ENCODE measurements around the gene LTO1.

LTO1 gene

GRCh38 chr11:69656536-69657455, 18.4 kb downstream of the LTO1 start:
- no peak for DNase-seq

DNA sequence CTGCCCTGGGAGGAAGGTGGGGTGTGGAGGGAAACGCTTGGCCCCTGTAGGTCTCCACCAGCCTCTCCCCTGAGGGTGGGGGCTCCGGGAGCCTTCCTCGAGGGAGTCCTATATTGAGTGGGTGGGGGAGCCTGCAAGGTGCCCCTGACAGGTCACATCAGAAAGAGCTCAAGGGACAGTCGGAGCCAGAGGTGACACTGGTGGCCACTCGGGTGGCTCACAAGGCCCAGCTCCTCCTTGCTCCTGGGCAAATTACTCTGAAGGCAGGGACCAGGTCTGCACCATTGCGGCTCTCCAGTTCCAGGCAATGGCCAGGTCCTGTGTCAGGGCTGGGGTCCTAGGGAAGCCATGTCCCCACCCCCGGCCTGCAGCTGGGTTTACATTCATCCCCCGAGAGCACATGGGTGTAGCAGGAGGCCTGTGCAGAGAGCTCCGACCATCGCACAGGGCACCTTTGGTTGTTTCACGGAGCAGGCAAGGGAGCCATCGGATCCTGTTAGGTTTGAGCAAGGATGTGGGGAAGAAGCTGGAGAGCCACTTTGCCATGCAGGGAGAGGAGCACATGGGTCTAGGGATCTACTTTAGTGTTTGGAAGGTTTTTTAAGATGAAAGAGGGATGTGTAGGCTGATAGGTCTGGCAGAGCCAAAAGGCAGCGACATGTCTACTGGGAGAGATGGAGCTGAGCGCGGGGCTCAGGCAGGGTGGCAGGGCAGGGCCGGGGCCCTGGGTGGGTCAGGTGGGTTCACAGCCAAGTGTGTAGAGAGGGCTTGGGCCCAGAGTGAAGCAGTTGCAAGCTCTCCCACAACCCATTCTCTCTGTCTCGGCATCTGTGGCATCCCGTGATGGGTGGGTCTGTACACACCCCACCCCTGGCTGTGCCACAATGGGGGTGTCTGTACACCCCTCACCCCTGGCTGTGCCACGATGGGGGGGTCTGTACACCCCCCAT, 19.4 kb downstream of the LTO1 start:
- no peak for DNase-seq

GRCh38 chr11:69654660-69655478, 20.3 kb downstream of the LTO1 start:
- no peak for DNase-seq

GRCh38 chr11:69654001-69654659, 21.0 kb downstream of the LTO1 start:
- no peak for DNase-seq

DNA sequence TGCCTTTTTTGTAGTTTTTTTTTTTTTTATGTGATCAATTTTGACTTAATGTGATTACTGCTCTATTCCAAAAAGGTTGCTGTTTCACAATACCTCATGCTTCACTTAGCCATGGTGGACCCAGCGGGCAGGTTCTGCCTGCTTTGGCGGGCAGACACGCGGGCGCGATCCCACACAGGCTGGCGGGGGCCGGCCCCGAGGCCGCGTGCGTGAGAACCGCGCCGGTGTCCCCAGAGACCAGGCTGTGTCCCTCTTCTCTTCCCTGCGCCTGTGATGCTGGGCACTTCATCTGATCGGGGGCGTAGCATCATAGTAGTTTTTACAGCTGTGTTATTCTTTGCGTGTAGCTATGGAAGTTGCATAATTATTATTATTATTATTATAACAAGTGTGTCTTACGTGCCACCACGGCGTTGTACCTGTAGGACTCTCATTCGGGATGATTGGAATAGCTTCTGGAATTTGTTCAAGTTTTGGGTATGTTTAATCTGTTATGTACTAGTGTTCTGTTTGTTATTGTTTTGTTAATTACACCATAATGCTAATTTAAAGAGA, 21.7 kb downstream of the LTO1 start:
- DNase-seq = no peak

DNA sequence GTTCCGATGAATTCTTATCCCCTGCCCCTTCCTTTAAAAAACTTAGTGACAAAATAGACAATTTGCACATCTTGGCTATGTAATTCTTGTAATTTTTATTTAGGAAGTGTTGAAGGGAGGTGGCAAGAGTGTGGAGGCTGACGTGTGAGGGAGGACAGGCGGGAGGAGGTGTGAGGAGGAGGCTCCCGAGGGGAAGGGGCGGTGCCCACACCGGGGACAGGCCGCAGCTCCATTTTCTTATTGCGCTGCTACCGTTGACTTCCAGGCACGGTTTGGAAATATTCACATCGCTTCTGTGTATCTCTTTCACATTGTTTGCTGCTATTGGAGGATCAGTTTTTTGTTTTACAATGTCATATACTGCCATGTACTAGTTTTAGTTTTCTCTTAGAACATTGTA, 22.2 kb downstream of the LTO1 start:
- DNase-seq = no peak

DNA sequence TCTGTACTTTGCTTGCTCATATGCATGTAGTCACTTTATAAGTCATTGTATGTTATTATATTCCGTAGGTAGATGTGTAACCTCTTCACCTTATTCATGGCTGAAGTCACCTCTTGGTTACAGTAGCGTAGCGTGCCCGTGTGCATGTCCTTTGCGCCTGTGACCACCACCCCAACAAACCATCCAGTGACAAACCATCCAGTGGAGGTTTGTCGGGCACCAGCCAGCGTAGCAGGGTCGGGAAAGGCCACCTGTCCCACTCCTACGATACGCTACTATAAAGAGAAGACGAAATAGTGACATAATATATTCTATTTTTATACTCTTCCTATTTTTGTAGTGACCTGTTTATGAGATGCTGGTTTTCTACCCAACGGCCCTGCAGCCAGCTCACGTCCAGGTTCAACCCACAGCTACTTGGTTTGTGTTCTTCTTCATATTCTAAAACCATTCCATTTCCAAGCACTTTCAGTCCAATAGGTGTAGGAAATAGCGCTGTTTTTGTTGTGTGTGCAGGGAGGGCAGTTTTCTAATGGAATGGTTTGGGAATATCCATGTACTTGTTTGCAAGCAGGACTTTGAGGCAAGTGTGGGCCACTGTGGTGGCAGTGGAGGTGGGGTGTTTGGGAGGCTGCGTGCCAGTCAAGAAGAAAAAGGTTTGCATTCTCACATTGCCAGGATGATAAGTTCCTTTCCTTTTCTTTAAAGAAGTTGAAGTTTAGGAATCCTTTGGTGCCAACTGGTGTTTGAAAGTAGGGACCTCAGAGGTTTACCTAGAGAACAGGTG, 23.1 kb downstream of the LTO1 start:
- DNase-seq = no peak

GRCh38 chr11:69650832-69651344, 24.3 kb downstream of the LTO1 start:
- no peak for DNase-seq

- no peak for DNase-seq
These were observed 24.9 kb downstream of the LTO1 start for GRCh38 chr11:69650081-69650831.

DNA sequence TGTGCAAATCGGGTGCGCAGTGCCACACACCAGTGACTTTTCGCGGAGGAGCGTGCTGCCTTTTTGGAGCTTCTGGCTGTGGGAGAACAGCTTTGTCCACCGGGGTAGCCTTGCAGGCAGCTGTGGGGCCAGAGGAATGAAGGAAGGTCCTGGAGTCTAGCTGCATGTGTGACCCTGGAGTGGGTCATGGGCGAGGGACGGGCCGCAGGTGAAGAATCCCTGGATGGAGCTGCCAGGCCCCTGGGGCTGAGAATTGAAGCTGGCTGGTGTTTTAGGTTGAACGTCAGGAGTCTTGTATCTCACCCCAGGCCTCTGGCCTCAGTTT, 25.6 kb downstream of the LTO1 start:
- no peak for DNase-seq

- DNase-seq = no peak
These were observed 26.2 kb downstream of the LTO1 start for GRCh38 chr11:69648679-69649575.

DNA sequence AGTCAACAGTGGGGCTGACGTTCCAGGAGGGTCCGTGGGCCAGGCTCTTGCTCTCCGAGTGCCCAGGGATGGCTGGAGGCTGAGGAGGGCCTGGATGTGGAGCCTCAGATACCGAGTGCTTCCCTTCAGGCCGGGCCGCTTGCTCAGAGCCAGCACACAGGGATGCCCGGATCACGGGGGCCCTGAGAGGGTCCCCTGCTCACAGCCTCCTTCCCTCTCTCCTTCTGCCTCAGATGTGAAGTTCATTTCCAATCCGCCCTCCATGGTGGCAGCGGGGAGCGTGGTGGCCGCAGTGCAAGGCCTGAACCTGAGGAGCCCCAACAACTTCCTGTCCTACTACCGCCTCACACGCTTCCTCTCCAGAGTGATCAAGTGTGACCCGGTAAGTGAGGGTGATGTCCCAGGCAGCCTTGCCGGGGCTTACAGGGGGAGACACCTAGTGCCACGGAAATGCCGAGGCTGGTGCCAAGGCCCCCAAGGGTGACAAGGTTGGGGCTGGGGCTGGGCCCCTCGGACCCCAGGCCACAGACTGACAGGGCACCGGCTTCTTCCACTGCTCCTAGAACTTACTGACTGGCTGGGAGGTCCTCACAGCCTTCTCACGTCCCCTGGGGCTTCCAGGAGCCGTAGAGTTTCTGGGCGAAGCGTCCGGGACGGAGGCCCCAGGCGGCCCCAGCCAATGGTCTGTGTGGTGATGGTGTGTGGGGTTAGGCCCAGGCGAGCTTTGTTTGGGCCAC, 27.2 kb downstream of the LTO1 start:
- DNase-seq = no peak

- DNase-seq = no peak
These were observed 27.8 kb downstream of the LTO1 start for GRCh38 chr11:69647390-69647748.

- no peak for DNase-seq
These were observed 28.4 kb downstream of the LTO1 start for GRCh38 chr11:69646493-69647389.

DNA sequence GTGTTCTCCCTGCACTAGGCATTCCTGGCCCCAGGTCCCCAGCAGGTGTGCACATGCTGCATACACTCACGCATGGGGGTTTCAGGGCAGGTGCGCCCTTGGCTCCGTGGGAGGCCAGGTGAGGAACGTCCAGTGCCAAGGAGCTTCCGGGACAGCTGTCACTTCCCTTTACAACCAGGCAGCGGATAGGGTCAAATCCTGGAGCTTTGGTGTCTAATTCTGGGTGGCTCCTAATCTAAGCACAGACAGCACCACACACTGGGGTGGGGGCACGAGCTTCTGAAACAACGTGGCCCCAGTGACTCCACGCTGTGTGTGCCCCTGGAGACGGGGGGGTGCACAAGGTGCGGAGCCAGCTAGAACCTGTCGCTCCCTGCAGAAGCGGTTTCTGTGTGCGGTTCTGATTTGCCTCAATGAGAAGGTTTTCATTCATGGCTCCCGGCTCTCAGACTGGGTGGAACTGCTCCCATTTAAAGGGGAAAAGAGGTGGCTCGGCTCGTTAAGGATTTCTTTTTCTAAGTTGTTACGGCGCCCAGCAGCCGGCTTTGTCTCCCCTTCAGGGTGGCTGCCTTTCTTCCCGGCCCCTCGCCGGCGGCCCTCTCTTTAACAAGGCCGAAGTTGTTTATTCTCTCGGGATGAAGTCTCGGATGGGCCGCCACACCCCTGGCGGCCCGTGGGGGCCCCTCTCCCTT, 29.2 kb downstream of the LTO1 start:
- no peak for DNase-seq

GRCh38 chr11:69644962-69645675, 30.0 kb downstream of the LTO1 start:
- DNase-seq = no peak

Data from fibroblast of skin of right biceps (primary cell).